Measurements from ENCODE around the gene MAD2L1BP.

DNA sequence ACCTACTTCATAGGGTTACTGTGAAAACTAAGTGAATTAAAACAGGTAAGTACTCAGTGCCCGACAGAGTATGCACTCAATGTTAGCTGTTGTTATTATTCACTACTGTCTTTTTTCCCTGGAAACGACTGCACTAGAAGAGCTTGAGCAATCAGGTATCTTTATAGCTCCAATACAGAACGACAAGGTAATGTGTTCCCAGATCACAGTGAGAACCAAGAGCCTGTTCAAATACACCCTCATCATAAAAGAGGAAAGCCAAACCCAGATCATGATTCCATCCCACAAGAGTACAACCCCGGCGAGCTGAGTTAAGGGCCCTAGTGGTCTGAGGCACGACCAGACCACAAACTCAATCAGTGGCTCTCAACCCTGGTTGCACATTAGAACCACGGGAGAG is 42.1 kb downstream of the MAD2L1BP start:
- TF ChIP-seq, protein P1, sequence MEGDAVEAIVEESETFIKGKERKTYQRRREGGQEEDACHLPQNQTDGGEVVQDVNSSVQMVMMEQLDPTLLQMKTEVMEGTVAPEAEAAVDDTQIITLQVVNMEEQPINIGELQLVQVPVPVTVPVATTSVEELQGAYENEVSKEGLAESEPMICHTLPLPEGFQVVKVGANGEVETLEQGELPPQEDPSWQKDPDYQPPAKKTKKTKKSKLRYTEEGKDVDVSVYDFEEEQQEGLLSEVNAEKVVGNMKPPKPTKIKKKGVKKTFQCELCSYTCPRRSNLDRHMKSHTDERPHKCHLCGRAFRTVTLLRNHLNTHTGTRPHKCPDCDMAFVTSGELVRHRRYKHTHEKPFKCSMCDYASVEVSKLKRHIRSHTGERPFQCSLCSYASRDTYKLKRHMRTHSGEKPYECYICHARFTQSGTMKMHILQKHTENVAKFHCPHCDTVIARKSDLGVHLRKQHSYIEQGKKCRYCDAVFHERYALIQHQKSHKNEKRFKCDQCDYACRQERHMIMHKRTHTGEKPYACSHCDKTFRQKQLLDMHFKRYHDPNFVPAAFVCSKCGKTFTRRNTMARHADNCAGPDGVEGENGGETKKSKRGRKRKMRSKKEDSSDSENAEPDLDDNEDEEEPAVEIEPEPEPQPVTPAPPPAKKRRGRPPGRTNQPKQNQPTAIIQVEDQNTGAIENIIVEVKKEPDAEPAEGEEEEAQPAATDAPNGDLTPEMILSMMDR (conservative IDR thresholded peaks at IDR 0.05; ENCODE audit: low read length), result no peak
- no peak for TF ChIP-seq EZH2phosphoT487 (IDR thresholded peaks at IDR 0.05; ENCODE audit: borderline replicate concordance, low read depth, low read length)

Measured in OCI-LY7 (cell line).